Measurements from ENCODE around the gene AKR1C8.

Gene AKR1C8

DNA sequence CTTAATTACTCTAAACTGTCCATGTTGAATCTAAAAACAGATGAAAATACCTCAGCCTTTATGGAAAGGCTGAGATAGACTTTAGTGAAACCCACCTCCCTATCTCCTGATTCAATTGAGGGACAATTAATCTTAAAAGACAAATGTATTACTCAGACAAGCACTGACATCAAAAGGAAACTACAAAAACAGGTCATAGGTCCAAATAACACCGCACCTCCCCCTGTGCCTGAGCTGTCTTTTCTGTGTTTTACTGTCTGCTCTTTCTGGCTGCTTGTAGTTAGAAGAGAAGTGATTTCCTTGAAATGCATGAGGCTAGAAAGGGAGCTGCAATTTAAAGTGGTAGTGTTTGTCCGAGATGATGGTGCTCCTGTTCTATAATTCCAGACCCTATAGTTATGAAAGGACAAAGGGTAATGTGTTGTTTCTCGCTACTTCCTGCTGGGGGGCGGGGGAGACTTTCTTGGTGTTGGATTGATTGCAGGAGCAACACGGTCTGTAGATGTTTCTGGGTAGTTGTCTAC is 16.0 kb downstream of the AKR1C8 start:
- H3K36me3 ChIP-seq (ENCODE audit: control insufficient read depth in 2 of 2, insufficient read depth in 2 of 2, low read length in 2 of 2), result no peaks in the 10 kb centered on the region
- no peak overlapping the region for H3K9ac ChIP-seq (ENCODE audit: low read length in 2 of 2)
- H3K27ac ChIP-seq (ENCODE audit: low read length), result no peak overlapping the region
- no peak overlapping the region for H3K4me3 ChIP-seq (ENCODE audit: low read length in 2 of 2)
- H3K4me1 ChIP-seq (ENCODE audit: control insufficient read depth, insufficient read depth, low read length), result no peaks in the 10 kb centered on the region
- no peaks in the 10 kb centered on the region for H3K27me3 ChIP-seq (ENCODE audit: control insufficient read depth in 1 of 2, insufficient read depth in 2 of 2, low read length in 2 of 2)
- peaks cover 14 to 23% of the 10 kb centered on the region in 2 donors for H3K9me3 ChIP-seq (ENCODE audit: control insufficient read depth in 2 of 2, low read length in 2 of 2)

DNA sequence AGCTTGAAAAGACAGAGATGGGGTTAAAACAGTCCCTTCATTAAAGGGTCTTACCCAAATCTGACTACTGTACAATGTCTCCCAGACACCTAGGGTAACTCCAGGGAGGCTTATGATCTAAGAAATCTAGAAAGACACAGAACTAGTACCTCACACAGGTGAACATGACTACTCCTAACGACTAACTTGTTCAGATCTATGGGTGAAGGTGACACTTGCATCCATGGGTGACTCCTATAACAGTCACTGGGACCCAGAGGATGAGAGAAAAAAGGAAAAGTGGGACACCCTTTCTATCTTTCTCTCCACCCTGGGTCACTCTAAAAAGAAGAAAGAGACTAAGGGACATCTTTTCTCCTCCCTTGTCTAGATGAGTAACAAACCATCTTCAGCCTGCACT is 19.2 kb downstream of the AKR1C8 start:
- H3K9me3 ChIP-seq (ENCODE audit: control insufficient read depth in 2 of 2, low read length in 2 of 2), result peaks cover 15 to 24% of the 10 kb centered on the region in 2 donors
- no peak overlapping the region for H3K9ac ChIP-seq (ENCODE audit: low read length in 2 of 2)

DNA sequence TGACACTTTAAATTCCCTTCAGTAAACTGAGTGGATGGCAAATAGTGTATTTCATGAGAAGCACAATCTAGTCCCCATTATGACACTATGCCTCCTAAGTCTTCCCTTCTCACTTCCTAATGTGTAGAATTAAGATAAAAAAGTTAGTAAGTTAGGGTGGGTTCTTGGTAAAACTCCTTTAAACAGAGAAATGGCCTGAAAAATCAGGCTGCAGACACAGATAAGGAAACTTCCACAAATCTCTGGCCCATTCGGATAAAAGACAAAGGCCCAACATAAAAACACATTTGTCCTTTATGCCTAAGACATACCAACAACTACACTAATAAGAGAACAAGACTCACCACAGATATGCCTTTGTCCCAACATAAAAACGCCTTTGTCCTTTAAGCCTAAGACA is 21.5 kb downstream of the AKR1C8 start:
- Histone ChIP-seq H3K4me1 (ENCODE audit: control insufficient read depth, insufficient read depth, low read length) (no peaks in the 10 kb centered on the region), H3K4me3 (ENCODE audit: low read length in 2 of 2) (no peak overlapping the region), H3K27ac (ENCODE audit: low read length) (no peak overlapping the region), H3K36me3 (ENCODE audit: control insufficient read depth in 2 of 2, insufficient read depth in 2 of 2, low read length in 2 of 2) (no peaks in the 10 kb centered on the region), H3K9me3 (ENCODE audit: control insufficient read depth in 2 of 2, low read length in 2 of 2) (peaks cover 15 to 24% of the 10 kb centered on the region in 2 donors), H3K9ac (ENCODE audit: low read length in 2 of 2) (no peak overlapping the region), H3K27me3 (ENCODE audit: control insufficient read depth in 1 of 2, insufficient read depth in 2 of 2, low read length in 2 of 2) (no peaks in the 10 kb centered on the region)

More for the DNA sequence above, 19.2 kb downstream of the AKR1C8 start:
- no peaks in the 10 kb centered on the region for H3K4me1 ChIP-seq (ENCODE audit: control insufficient read depth, insufficient read depth, low read length)
- H3K36me3 ChIP-seq (ENCODE audit: control insufficient read depth in 2 of 2, insufficient read depth in 2 of 2, low read length in 2 of 2), result no peaks in the 10 kb centered on the region
- no peak overlapping the region for H3K27ac ChIP-seq (ENCODE audit: low read length)
- H3K4me3 ChIP-seq (ENCODE audit: low read length in 2 of 2), result peak overlapping the region in 1 of 2 donors; percentile 16
- no peaks in the 10 kb centered on the region for H3K27me3 ChIP-seq (ENCODE audit: control insufficient read depth in 1 of 2, insufficient read depth in 2 of 2, low read length in 2 of 2)

DNA sequence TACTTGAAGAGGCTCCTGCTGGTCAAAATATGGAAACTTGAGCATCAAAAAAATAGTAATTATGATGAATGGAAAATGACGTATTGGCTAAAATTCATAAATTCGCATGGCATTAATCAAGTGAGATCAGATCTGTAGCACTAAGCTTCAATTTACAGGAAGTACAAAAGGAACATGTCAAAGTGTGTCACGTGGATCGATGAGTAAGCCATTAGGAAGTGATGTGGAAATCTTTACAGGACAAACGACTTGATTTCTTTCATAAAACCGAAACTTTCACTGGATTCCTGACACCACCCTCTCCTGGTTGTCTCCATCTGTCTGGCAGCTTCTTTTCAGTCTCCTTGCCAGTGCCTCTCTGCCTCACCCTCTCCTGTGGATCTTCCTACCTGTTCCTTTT is 25.8 kb downstream of the AKR1C8 start:
- no peaks in the 10 kb centered on the region for H3K27me3 ChIP-seq (ENCODE audit: control insufficient read depth in 1 of 2, insufficient read depth in 2 of 2, low read length in 2 of 2)
- no peaks in the 10 kb centered on the region for H3K36me3 ChIP-seq (ENCODE audit: control insufficient read depth in 2 of 2, insufficient read depth in 2 of 2, low read length in 2 of 2)
- H3K27ac ChIP-seq (ENCODE audit: low read length), result no peak overlapping the region

DNA sequence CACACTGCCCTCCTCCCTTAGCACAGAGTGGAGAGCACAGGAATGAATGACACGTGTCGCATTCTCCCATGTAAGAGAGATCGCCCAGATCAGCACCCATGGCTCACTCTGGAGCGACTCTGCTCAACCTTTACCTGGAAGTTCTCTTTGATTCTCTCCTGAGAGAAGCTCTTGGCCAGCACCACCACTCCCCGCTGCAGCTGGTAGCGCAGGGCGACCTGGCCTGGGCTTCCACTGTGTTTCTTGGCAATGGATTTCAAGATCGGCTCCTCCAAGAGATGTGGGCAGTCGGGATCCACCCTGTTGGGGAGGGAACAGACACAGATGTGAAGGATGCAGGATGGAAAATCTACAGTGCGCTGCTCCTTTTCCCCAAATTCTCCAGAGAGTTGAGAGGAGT is 27.4 kb downstream of the AKR1C8 start:
- Histone ChIP-seq H3K27ac (ENCODE audit: low read length) (no peak overlapping the region), H3K36me3 (ENCODE audit: control insufficient read depth in 2 of 2, insufficient read depth in 2 of 2, low read length in 2 of 2) (no peaks in the 10 kb centered on the region), H3K4me1 (ENCODE audit: control insufficient read depth, insufficient read depth, low read length) (no peaks in the 10 kb centered on the region), H3K27me3 (ENCODE audit: control insufficient read depth in 1 of 2, insufficient read depth in 2 of 2, low read length in 2 of 2) (no peaks in the 10 kb centered on the region), H3K9me3 (ENCODE audit: control insufficient read depth in 2 of 2, low read length in 2 of 2) (peaks cover 0 to 2% of the 10 kb centered on the region in 2 donors), H3K9ac (ENCODE audit: low read length in 2 of 2) (no peak overlapping the region), H3K4me3 (ENCODE audit: low read length in 2 of 2) (no peak overlapping the region)

More for the DNA sequence above, 25.8 kb downstream of the AKR1C8 start:
- Histone ChIP-seq H3K9ac (ENCODE audit: low read length in 2 of 2) (no peak overlapping the region), H3K4me1 (ENCODE audit: control insufficient read depth, insufficient read depth, low read length) (no peaks in the 10 kb centered on the region), H3K4me3 (ENCODE audit: low read length in 2 of 2) (no peak overlapping the region), H3K9me3 (ENCODE audit: control insufficient read depth in 2 of 2, low read length in 2 of 2) (peaks cover 2% of the 10 kb centered on the region in 2 donors)

DNA sequence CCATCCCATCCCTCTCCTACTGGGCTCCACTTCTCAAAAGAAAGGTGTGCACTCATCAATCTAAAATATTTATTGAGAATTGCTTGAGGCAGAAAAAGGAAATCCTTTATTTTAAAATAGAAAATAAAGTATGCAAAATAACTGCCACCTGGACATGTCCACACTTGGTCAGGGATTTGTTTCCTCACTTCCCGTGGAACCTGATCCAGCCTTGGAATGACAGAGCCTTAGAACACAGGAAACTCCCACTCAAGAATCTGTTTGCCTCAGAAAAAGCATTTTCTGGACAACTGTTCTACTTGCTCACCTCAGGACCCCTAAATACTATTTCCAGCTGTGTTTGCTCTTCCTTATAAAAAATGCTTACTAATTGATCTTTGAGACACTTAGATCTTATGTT is 29.0 kb downstream of the AKR1C8 start:
- H3K27ac ChIP-seq (ENCODE audit: low read length), result no peak overlapping the region
- H3K4me1 ChIP-seq (ENCODE audit: control insufficient read depth, insufficient read depth, low read length), result no peaks in the 10 kb centered on the region
- H3K9ac ChIP-seq (ENCODE audit: low read length in 2 of 2), result no peak overlapping the region
- H3K27me3 ChIP-seq (ENCODE audit: control insufficient read depth in 1 of 2, insufficient read depth in 2 of 2, low read length in 2 of 2), result no peaks in the 10 kb centered on the region
- H3K4me3 ChIP-seq (ENCODE audit: low read length in 2 of 2), result no peak overlapping the region
- H3K36me3 ChIP-seq (ENCODE audit: control insufficient read depth in 2 of 2, insufficient read depth in 2 of 2, low read length in 2 of 2), result no peaks in the 10 kb centered on the region
- H3K9me3 ChIP-seq (ENCODE audit: control insufficient read depth in 2 of 2, low read length in 2 of 2), result no peaks in the 10 kb centered on the region

DNA sequence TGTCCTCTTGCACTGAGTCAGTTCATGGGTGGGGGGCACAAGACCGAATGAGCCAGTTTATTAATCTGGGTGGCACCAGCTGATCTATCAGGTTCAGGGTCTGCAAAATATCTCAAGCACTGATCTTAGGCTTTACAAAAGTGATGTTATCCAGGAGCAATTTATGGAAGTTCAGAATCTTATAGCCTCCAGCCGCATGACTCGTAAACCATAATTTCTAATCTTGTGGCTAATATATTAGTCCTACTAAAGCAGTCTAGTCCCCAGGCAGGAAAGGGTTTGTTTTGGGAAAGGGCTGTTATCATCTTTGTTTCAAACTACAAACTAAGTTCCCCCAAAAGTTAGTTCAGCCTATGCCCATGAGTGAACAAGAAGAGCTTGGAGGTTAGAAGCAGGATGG is 33.9 kb downstream of the AKR1C8 start:
- Histone ChIP-seq H3K36me3 (ENCODE audit: control insufficient read depth in 2 of 2, insufficient read depth in 2 of 2, low read length in 2 of 2) (no peaks in the 10 kb centered on the region), H3K4me3 (ENCODE audit: low read length in 2 of 2) (no peak overlapping the region), H3K27me3 (ENCODE audit: control insufficient read depth in 1 of 2, insufficient read depth in 2 of 2, low read length in 2 of 2) (no peaks in the 10 kb centered on the region)

DNA sequence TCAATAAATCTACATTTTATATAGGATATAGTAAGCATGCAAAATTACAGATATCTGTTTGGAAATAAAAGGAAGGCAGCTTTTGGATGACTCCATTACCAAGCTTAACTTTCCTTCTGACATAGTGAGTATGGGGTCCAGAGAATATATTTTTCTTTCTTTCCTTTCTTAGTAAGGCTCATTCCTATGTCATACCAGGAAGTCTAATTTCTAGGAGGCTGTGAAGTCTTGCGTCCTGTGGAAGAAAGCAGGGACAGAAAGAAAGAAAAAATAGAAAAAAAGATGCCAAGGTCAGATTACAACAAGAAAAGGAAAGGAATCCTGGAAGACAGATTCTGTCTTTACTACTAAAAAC is 36.3 kb downstream of the AKR1C8 start:
- Histone ChIP-seq H3K36me3 (ENCODE audit: control insufficient read depth in 2 of 2, insufficient read depth in 2 of 2, low read length in 2 of 2) (no peaks in the 10 kb centered on the region), H3K27me3 (ENCODE audit: control insufficient read depth in 1 of 2, insufficient read depth in 2 of 2, low read length in 2 of 2) (no peaks in the 10 kb centered on the region), H3K27ac (ENCODE audit: low read length) (no peak overlapping the region), H3K9ac (ENCODE audit: low read length in 2 of 2) (no peak overlapping the region), H3K4me3 (ENCODE audit: low read length in 2 of 2) (no peak overlapping the region), H3K4me1 (ENCODE audit: control insufficient read depth, insufficient read depth, low read length) (no peaks in the 10 kb centered on the region), H3K9me3 (ENCODE audit: control insufficient read depth in 2 of 2, low read length in 2 of 2) (no peaks in the 10 kb centered on the region)

More for the DNA sequence above, 33.9 kb downstream of the AKR1C8 start:
- Histone ChIP-seq H3K27ac (ENCODE audit: low read length) (no peak overlapping the region), H3K4me1 (ENCODE audit: control insufficient read depth, insufficient read depth, low read length) (no peaks in the 10 kb centered on the region), H3K9me3 (ENCODE audit: control insufficient read depth in 2 of 2, low read length in 2 of 2) (no peaks in the 10 kb centered on the region), H3K9ac (ENCODE audit: low read length in 2 of 2) (no peak overlapping the region)

DNA sequence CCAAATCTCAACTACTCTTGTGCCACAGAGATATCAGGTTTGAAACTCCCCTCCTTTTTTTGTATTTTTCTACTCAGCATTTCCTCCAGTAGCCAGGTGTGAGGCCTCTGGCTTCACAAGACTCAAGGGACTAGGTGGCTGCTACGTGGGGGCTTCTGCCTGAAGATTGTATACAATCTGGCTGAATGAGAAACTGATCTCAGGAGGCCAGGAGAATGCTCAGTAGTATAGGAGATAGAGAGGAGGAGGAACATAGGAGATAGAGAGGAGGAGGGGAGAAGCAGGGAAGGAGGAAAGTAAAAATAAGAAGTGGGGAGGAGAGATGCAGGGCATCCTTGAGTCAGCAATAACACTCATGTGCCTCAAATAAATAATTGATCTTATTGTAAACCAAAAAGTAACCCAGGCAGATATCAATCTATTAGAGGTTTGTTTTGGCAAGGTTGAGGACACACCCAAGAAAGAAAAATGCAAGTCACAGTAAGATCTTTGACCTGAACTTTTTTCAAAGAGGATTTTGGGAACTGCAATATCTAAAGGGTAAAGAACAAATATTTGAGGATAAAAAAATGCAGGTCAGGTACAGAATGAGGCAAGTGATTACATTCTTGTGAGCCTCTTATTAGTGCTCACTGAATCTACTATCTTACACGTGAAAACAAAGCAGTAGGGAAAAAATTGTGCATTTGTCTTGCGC is 36.8 kb downstream of the AKR1C8 start:
- Histone ChIP-seq H3K4me1 (ENCODE audit: control insufficient read depth, insufficient read depth, low read length) (no peaks in the 10 kb centered on the region), H3K27me3 (ENCODE audit: control insufficient read depth in 1 of 2, insufficient read depth in 2 of 2, low read length in 2 of 2) (no peaks in the 10 kb centered on the region), H3K9ac (ENCODE audit: low read length in 2 of 2) (no peak overlapping the region), H3K27ac (ENCODE audit: low read length) (no peak overlapping the region), H3K9me3 (ENCODE audit: control insufficient read depth in 2 of 2, low read length in 2 of 2) (no peaks in the 10 kb centered on the region), H3K4me3 (ENCODE audit: low read length in 2 of 2) (no peak overlapping the region), H3K36me3 (ENCODE audit: control insufficient read depth in 2 of 2, insufficient read depth in 2 of 2, low read length in 2 of 2) (no peaks in the 10 kb centered on the region)

DNA sequence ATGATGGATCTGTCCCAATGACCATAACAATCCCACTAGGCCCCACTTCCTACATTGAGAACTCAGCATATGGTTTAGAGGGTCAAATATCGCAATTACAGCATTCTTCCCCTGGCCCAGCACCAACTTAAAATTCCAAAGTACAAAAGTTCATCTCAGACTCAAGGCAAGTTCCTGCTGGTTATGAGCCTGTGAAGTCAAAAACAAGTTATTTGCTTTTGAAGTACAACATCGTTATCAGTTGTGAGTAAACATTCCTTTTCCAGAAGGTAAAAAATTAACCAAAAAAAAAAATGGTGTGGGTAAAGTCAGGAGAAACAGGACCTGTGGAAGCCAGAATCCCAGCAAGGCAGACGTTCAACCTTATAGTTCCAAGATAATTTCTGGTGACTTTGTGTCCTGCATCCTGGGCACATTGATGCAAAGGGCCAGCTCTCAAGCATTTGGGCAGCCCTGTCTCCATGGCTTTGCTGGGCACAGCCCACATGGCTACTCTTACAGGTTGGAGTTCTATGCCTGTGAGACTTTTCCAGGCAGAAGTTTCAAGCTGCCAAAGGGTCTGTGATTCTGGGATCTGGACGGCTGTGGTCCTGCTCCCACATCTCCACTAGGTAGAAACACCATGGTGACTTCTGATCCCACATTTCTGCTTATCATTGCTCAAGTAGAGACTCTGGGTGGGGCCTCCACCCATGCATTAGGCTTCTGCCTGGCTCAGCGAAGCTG is 37.5 kb downstream of the AKR1C8 start:
- H3K9me3 ChIP-seq (ENCODE audit: control insufficient read depth in 2 of 2, low read length in 2 of 2), result no peaks in the 10 kb centered on the region
- no peaks in the 10 kb centered on the region for H3K27me3 ChIP-seq (ENCODE audit: control insufficient read depth in 1 of 2, insufficient read depth in 2 of 2, low read length in 2 of 2)
- no peak overlapping the region for H3K4me3 ChIP-seq (ENCODE audit: low read length in 2 of 2)
- no peak overlapping the region for H3K9ac ChIP-seq (ENCODE audit: low read length in 2 of 2)
- no peaks in the 10 kb centered on the region for H3K4me1 ChIP-seq (ENCODE audit: control insufficient read depth, insufficient read depth, low read length)
- no peaks in the 10 kb centered on the region for H3K36me3 ChIP-seq (ENCODE audit: control insufficient read depth in 2 of 2, insufficient read depth in 2 of 2, low read length in 2 of 2)
- no peak overlapping the region for H3K27ac ChIP-seq (ENCODE audit: low read length)

DNA sequence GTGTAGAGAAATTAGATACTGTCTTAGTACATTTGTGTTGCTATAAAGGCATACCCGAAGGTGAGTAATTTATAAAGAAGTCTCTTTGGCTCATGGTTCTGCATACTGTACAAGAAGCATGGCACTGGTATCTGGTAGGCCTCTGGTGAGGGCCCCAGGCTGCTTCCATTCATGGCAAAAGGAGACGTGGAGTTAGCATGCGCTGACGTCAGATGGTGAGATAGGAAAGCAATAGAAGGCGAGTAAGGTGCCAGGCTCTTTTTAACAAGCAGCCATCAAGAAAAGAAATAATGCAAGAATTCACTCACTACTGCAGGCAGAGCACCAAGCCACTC is 38.1 kb downstream of the AKR1C8 start:
- Histone ChIP-seq H3K4me1 (ENCODE audit: control insufficient read depth, insufficient read depth, low read length) (no peaks in the 10 kb centered on the region), H3K27me3 (ENCODE audit: control insufficient read depth in 1 of 2, insufficient read depth in 2 of 2, low read length in 2 of 2) (no peaks in the 10 kb centered on the region), H3K27ac (ENCODE audit: low read length) (no peak overlapping the region), H3K9ac (ENCODE audit: low read length in 2 of 2) (no peak overlapping the region), H3K9me3 (ENCODE audit: control insufficient read depth in 2 of 2, low read length in 2 of 2) (no peaks in the 10 kb centered on the region), H3K36me3 (ENCODE audit: control insufficient read depth in 2 of 2, insufficient read depth in 2 of 2, low read length in 2 of 2) (no peaks in the 10 kb centered on the region), H3K4me3 (ENCODE audit: low read length in 2 of 2) (no peak overlapping the region)

All from stomach smooth muscle (tissue), 2 donors.